NB4 (cell line): Measurements from ENCODE around the gene CNTLN.

ENCODE experiments used
- POLR2A ChIP-seq: IDR thresholded peaks from 2 replicates; pipeline ENCODE4 v1.6.1; 2011; ENCODE audit warnings: mild to moderate bottlenecking; ENCODE audit not compliant: insufficient read length; ENCODE audit errors: extremely low read depth
- TF ChIP-seq, protein P1 (sequence below): IDR thresholded peaks from one replicate; pipeline ENCODE4 v1.5.1; 2012; ENCODE audit warnings: low read depth, low read length

DNA sequence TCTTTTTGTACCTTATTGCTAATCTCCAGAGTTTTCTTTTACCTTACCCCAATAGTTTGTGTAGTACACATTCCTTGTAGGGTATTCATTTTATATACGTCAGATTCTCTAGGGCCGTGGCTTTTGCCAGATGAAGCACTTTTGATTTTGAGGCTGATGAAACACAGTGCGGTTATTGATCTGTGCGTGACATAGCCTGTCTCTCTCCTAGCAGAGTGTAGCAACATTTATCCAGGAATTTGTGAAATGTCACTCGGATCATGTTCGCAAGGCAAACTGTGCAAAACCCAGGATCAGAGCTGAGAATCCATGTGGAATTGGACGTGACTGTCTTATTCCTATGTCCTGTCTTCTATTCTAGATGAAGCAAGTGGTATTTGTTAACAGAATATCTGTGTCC is 302.0 kb downstream of the CNTLN start:
- no peak for TF ChIP-seq POLR2A
- TF ChIP-seq, protein P1, sequence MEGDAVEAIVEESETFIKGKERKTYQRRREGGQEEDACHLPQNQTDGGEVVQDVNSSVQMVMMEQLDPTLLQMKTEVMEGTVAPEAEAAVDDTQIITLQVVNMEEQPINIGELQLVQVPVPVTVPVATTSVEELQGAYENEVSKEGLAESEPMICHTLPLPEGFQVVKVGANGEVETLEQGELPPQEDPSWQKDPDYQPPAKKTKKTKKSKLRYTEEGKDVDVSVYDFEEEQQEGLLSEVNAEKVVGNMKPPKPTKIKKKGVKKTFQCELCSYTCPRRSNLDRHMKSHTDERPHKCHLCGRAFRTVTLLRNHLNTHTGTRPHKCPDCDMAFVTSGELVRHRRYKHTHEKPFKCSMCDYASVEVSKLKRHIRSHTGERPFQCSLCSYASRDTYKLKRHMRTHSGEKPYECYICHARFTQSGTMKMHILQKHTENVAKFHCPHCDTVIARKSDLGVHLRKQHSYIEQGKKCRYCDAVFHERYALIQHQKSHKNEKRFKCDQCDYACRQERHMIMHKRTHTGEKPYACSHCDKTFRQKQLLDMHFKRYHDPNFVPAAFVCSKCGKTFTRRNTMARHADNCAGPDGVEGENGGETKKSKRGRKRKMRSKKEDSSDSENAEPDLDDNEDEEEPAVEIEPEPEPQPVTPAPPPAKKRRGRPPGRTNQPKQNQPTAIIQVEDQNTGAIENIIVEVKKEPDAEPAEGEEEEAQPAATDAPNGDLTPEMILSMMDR: no peak
